WTC11 (cell line): ENCODE measurements around the gene CSK. TPM values are rescaled to one million over a fixed set of nuclear protein-coding genes. Genes with fewer than 3 reads are reported as not detected.

Source experiments
- ATAC-seq: fragments of 200-7000 bp; cut with Tn5 transposase; 2 replicates; pipeline ENCODE4 v1.10.0; 2021; ENCODE audit warnings: mild to moderate bottlenecking, moderate library complexity
- CTCF ChIA-PET: fragments of 300-600 bp; sonication (Branson Sonifier 250); formaldehyde crosslinking; loops from one replicate; lab custom pipeline; 2021; ENCODE audit warnings: antibody characterized with exemption; lab: Charles Lee
- POLR2A ChIA-PET: fragments of 350-600 bp; sonication (Branson Sonifier 250); formaldehyde crosslinking; loops from one replicate; lab custom pipeline; 2021; ENCODE audit warnings: antibody characterized with exemption; lab: Charles Lee
- DNase-seq: peaks from one replicate; pipeline ENCODE4 v3.0.0; 2021; ENCODE audit warnings: low spot score
- H3K27ac Mint-ChIP-seq: 2 replicates; pipeline ENCODE4 v1.8.0; 2021; ENCODE audit warnings: mixed read lengths
- H3K27me3 Mint-ChIP-seq: 2 replicates; pipeline ENCODE4 v1.8.0; 2021; ENCODE audit warnings: low read depth, mild to moderate bottlenecking, moderate library complexity, mixed read lengths
- H3K36me3 Mint-ChIP-seq: 2 replicates; pipeline ENCODE4 v1.8.0; 2021; ENCODE audit warnings: mixed read lengths
- H3K4me1 Mint-ChIP-seq: 2 replicates; pipeline ENCODE4 v1.8.0; 2022; ENCODE audit warnings: mixed read lengths
- H3K4me3 Mint-ChIP-seq: 2 replicates; pipeline ENCODE4 v1.8.0; 2021; ENCODE audit warnings: mild to moderate bottlenecking, moderate library complexity, mixed read lengths
- H3K9me3 Mint-ChIP-seq: 2 replicates; pipeline ENCODE4 v1.8.0; 2021; ENCODE audit warnings: mixed read lengths
- CBFB ChIP-seq: sonication (generic); formaldehyde crosslinking; IDR thresholded peaks from 2 replicates; pipeline ENCODE4 v1.8.1; 2022; ENCODE audit warnings: mild to moderate bottlenecking, low read depth, missing genetic modification reagents
- CREB1 ChIP-seq: sonication (generic); formaldehyde crosslinking; IDR thresholded peaks from 2 replicates; pipeline ENCODE4 v1.8.0; 2023; ENCODE audit warnings: mild to moderate bottlenecking, missing genetic modification reagents
- CREM ChIP-seq: sonication (generic); formaldehyde crosslinking; IDR thresholded peaks from 2 replicates; pipeline ENCODE4 v1.8.1; 2022; ENCODE audit warnings: mild to moderate bottlenecking, missing genetic modification reagents, moderate library complexity
- ELF4 ChIP-seq: sonication (generic); formaldehyde crosslinking; IDR thresholded peaks from 2 replicates; pipeline ENCODE4 v1.8.1; 2022; ENCODE audit warnings: low read depth, mild to moderate bottlenecking, moderate library complexity, missing genetic modification reagents
- EMX1 ChIP-seq: fragments of 250-450 bp; sonication (Bioruptor Pico); IDR thresholded peaks from 2 replicates; pipeline ENCODE4 v1.8.0; 2021; ENCODE audit warnings: mild to moderate bottlenecking
- ERG ChIP-seq: fragments of 250-450 bp; sonication (Bioruptor Pico); IDR thresholded peaks from 2 replicates; pipeline ENCODE4 v1.8.0; 2021; ENCODE audit warnings: mild to moderate bottlenecking
- FOXP1 ChIP-seq: sonication (generic); formaldehyde crosslinking; IDR thresholded peaks from 2 replicates; pipeline ENCODE4 v1.8.0; 2022; ENCODE audit warnings: missing genetic modification reagents, mild to moderate bottlenecking, moderate library complexity, borderline replicate concordance
- GABPB1 ChIP-seq: sonication (generic); formaldehyde crosslinking; IDR thresholded peaks from 2 replicates; pipeline ENCODE4 v1.8.1; 2023; ENCODE audit warnings: mild to moderate bottlenecking, missing genetic modification reagents
- JUN ChIP-seq: sonication (generic); formaldehyde crosslinking; IDR thresholded peaks from 2 replicates; pipeline ENCODE4 v1.8.0; 2023; ENCODE audit warnings: mild to moderate bottlenecking, missing genetic modification reagents
- NFE2L1 ChIP-seq: sonication (generic); formaldehyde crosslinking; IDR thresholded peaks from 2 replicates; pipeline ENCODE4 v1.8.1; 2023; ENCODE audit warnings: missing genetic modification reagents
- NR2C2 ChIP-seq: sonication (generic); formaldehyde crosslinking; IDR thresholded peaks from 2 replicates; pipeline ENCODE4 v1.8.0; 2022; ENCODE audit warnings: mild to moderate bottlenecking, missing genetic modification reagents
- ZNF281 ChIP-seq: sonication (generic); formaldehyde crosslinking; IDR thresholded peaks from 2 replicates; pipeline ENCODE4 v1.8.0; 2023; ENCODE audit warnings: mild to moderate bottlenecking, missing genetic modification reagents
- total RNA-seq: library from RNA; stranded (reverse); gene quantifications from 3 replicates; pipeline ENCODE4 v1.2.3, GENCODE V29; 2021
- TF ChIP-seq, protein P1 (sequence below): fragments of 250-450 bp; sonication (Bioruptor Pico); IDR thresholded peaks from 2 replicates; pipeline ENCODE4 v1.9.0; 2021; ENCODE audit warnings: moderate library complexity, mild to moderate bottlenecking, inconsistent platforms, borderline replicate concordance
- TF ChIP-seq, protein P2 (sequence below): fragments of 250-450 bp; sonication (Bioruptor Pico); IDR thresholded peaks from 2 replicates; pipeline ENCODE4 v1.9.0; 2021; ENCODE audit warnings: mild to moderate bottlenecking
- TF ChIP-seq, protein P3 (sequence below): sonication (generic); formaldehyde crosslinking; IDR thresholded peaks from 2 replicates; pipeline ENCODE4 v1.8.1; 2023; ENCODE audit warnings: mild to moderate bottlenecking, moderate library complexity, missing genetic modification reagents
- TF ChIP-seq, protein P4 (sequence below): fragments of 200-600 bp; IDR thresholded peaks from 2 replicates; pipeline ENCODE4 v1.8.0; 2022; ENCODE audit warnings: antibody characterized with exemption
- TF ChIP-seq, protein P5 (sequence below): sonication (generic); formaldehyde crosslinking; IDR thresholded peaks from 2 replicates; pipeline ENCODE4 v1.8.0; 2022; ENCODE audit warnings: mild to moderate bottlenecking, missing genetic modification reagents

Gene CSK
- total RNA-seq, 1 experiment from 2014 or later, result 55.1 TPM

GRCh38 chr15:74833376-74834107, 51.7 kb downstream of the CSK start:
- no peak for TF ChIP-seq CREB1
- no peak for TF ChIP-seq JUN (CRISPR knock-in tag)
- no peak for TF ChIP-seq ZNF281 (CRISPR knock-in tag)
- no peak for TF ChIP-seq ERG (CRISPR knock-in tag)
- no peak for TF ChIP-seq NR2C2 (CRISPR knock-in tag)
- no peak for TF ChIP-seq GABPB1
- TF ChIP-seq, protein P1, sequence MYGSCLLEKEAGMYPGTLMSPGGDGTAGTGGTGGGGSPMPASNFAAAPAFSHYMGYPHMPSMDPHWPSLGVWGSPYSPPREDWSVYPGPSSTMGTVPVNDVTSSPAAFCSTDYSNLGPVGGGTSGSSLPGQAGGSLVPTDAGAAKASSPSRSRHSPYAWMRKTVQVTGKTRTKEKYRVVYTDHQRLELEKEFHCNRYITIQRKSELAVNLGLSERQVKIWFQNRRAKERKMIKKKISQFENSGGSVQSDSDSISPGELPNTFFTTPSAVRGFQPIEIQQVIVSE (CRISPR knock-in tag), result no peak
- no peak for TF ChIP-seq EMX1
- no peak overlapping the region for H3K4me3 Mint-ChIP-seq
- ChIA-PET POLR2A (no interaction called here), CTCF (interaction anchor here (0.9 to 1.5 kb wide), 7 partner anchors 24 to 68 kb away, joined by 3 to 6 read pairs (median 3); partner anchors contain the start of gene CSK)
- H3K9me3 Mint-ChIP-seq, result no peaks in the 10 kb centered on the region
- H3K36me3 Mint-ChIP-seq, result no peaks in the 10 kb centered on the region; the same call in 1 of the 2 replicates
- peaks cover 6% of the 10 kb centered on the region for H3K4me1 Mint-ChIP-seq
- H3K27ac Mint-ChIP-seq, result no peak overlapping the region
- ATAC-seq (no peak), DNase-seq (no peak)
- peaks cover 5% of the 10 kb centered on the region for H3K27me3 Mint-ChIP-seq

DNA sequence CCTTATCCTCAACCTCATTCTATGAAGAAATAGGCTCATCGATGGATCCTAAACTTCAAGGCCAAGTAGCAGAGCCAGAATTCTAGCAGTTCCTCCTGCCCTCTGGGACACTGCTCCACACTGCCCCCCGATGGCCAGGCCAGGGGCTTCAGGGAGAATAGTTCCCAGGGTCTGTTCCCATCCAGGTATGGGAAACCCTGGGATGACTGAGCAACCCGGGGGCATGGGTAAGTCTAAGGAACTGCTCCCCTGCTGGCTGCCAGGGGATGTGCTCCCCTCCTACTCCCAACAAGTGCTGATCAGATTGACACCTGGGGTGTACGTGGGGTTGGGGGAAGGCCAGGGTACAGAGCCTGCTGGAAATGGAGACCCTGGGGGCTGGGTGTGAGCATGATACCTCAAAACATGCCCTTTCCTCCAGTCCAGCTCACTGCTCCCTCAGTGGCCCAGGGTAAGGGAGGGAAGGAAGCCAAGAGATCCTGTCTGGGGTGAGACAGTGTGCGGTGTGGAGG, 53.5 kb downstream of the CSK start:
- H3K4me3 Mint-ChIP-seq, result no peak overlapping the region
- no peaks in the 10 kb centered on the region for H3K27me3 Mint-ChIP-seq
- TF ChIP-seq NR2C2 (CRISPR knock-in tag), result no peak
- no peak for TF ChIP-seq CREM (CRISPR knock-in tag)
- TF ChIP-seq, protein P2, sequence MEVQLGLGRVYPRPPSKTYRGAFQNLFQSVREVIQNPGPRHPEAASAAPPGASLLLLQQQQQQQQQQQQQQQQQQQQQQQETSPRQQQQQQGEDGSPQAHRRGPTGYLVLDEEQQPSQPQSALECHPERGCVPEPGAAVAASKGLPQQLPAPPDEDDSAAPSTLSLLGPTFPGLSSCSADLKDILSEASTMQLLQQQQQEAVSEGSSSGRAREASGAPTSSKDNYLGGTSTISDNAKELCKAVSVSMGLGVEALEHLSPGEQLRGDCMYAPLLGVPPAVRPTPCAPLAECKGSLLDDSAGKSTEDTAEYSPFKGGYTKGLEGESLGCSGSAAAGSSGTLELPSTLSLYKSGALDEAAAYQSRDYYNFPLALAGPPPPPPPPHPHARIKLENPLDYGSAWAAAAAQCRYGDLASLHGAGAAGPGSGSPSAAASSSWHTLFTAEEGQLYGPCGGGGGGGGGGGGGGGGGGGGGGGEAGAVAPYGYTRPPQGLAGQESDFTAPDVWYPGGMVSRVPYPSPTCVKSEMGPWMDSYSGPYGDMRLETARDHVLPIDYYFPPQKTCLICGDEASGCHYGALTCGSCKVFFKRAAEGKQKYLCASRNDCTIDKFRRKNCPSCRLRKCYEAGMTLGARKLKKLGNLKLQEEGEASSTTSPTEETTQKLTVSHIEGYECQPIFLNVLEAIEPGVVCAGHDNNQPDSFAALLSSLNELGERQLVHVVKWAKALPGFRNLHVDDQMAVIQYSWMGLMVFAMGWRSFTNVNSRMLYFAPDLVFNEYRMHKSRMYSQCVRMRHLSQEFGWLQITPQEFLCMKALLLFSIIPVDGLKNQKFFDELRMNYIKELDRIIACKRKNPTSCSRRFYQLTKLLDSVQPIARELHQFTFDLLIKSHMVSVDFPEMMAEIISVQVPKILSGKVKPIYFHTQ, result no peak
- TF ChIP-seq NFE2L1, result peak; percentile 20; the same call in 1 of the 2 replicates
- TF ChIP-seq, protein P3, sequence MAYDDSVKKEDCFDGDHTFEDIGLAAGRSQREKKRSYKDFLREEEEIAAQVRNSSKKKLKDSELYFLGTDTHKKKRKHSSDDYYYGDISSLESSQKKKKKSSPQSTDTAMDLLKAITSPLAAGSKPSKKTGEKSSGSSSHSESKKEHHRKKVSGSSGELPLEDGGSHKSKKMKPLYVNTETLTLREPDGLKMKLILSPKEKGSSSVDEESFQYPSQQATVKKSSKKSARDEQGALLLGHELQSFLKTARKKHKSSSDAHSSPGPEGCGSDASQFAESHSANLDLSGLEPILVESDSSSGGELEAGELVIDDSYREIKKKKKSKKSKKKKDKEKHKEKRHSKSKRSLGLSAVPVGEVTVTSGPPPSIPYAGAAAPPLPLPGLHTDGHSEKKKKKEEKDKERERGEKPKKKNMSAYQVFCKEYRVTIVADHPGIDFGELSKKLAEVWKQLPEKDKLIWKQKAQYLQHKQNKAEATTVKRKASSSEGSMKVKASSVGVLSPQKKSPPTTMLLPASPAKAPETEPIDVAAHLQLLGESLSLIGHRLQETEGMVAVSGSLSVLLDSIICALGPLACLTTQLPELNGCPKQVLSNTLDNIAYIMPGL, result peak; percentile 41; the same call in 1 of the 2 replicates
- TF ChIP-seq FOXP1 (CRISPR knock-in tag), result peak; percentile 47; the same call in 1 of the 2 replicates
- no peak for TF ChIP-seq CBFB (CRISPR knock-in tag)
- TF ChIP-seq, protein P4, sequence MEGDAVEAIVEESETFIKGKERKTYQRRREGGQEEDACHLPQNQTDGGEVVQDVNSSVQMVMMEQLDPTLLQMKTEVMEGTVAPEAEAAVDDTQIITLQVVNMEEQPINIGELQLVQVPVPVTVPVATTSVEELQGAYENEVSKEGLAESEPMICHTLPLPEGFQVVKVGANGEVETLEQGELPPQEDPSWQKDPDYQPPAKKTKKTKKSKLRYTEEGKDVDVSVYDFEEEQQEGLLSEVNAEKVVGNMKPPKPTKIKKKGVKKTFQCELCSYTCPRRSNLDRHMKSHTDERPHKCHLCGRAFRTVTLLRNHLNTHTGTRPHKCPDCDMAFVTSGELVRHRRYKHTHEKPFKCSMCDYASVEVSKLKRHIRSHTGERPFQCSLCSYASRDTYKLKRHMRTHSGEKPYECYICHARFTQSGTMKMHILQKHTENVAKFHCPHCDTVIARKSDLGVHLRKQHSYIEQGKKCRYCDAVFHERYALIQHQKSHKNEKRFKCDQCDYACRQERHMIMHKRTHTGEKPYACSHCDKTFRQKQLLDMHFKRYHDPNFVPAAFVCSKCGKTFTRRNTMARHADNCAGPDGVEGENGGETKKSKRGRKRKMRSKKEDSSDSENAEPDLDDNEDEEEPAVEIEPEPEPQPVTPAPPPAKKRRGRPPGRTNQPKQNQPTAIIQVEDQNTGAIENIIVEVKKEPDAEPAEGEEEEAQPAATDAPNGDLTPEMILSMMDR, result peak; percentile 82
- TF ChIP-seq, protein P5, sequence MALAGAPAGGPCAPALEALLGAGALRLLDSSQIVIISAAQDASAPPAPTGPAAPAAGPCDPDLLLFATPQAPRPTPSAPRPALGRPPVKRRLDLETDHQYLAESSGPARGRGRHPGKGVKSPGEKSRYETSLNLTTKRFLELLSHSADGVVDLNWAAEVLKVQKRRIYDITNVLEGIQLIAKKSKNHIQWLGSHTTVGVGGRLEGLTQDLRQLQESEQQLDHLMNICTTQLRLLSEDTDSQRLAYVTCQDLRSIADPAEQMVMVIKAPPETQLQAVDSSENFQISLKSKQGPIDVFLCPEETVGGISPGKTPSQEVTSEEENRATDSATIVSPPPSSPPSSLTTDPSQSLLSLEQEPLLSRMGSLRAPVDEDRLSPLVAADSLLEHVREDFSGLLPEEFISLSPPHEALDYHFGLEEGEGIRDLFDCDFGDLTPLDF (CRISPR knock-in tag), result no peak
- TF ChIP-seq ELF4, result no peak
- peak overlapping the region; percentile 77 for H3K27ac Mint-ChIP-seq
- DNase-seq (peak; percentile 96), ATAC-seq (peak; percentile 94)
- H3K9me3 Mint-ChIP-seq, result no peaks in the 10 kb centered on the region
- CTCF ChIA-PET, result interaction anchor here (0.5 to 4.4 kb wide), 10 partner anchors 10 to 218 kb away, joined by 3 to 26 read pairs (median 4); partner anchors contain the start of gene FAM219B
- peaks cover 9% of the 10 kb centered on the region for H3K4me1 Mint-ChIP-seq
- H3K36me3 Mint-ChIP-seq, result peaks cover 3% of the 10 kb centered on the region; the same call in 1 of the 2 replicates
- POLR2A ChIA-PET, result interaction anchor here (0.7 kb wide), 1 partner anchor 791 kb away, joined by 5 read pairs; no protein-coding TSS in a partner anchor
